ENCODE data around the gene ABCD1. TPM values are rescaled to one million over a fixed set of nuclear protein-coding genes. Genes with fewer than 3 reads are reported as not detected.

Gene ABCD1
- polyA plus RNA-seq, 1 donor: 13.4 TPM

DNA sequence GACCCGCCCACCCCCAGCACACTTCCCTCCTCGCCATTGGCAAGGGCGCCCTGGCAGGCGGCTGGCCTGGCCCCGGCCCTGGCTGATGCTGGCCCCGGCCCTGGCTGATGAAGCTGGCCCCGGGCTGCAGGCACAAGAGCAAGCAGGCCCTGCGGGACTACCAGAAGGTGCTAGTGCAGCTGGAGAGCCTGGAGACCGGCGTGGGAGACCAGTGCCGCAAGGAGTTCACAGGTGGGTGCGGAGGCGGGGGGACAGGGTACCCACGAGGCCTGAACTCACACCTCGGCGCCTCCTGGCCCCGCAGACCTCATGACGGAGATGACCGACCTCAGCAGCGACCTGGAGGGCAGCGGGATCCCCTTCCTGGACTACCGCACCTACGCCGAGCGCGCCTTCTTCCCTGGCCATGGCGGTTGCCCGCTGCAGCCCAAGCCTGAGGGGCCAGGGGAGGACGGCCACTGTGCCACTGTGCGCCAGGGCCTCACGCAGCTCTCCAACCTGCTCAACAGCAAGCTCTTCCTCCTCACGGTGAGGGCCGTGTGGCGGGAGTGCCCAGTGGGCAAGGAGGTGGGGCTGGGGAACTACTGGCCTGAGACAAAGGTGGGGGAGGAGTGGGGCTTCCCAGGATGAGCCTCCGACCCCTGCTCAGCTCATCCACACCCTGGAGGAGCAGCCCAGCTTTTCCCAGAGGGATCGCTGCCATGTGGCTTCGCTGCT, 50.1 kb downstream of the ABCD1 start:
- Histone ChIP-seq H3K27me3 (ENCODE audit: control insufficient read depth, insufficient read depth, low read length) (peaks cover 3% of the 10 kb centered on the region), H3K27ac (ENCODE audit: low read length) (no peak overlapping the region), H3K4me3 (ENCODE audit: low read length) (no peak overlapping the region), H3K36me3 (ENCODE audit: control insufficient read depth, insufficient read depth, low read length) (no peaks in the 10 kb centered on the region), H3K4me1 (ENCODE audit: control insufficient read depth, insufficient read depth, low read length) (no peaks in the 10 kb centered on the region), H3K9me3 (ENCODE audit: control insufficient read depth, low read depth, low read length) (peaks cover 3% of the 10 kb centered on the region)
- no peak for DNase-seq
- no CpG with 5 or more reads among the region's 37 CpGs for WGBS (ENCODE audit: insufficient coverage, low lambda C conversion rate)

DNA sequence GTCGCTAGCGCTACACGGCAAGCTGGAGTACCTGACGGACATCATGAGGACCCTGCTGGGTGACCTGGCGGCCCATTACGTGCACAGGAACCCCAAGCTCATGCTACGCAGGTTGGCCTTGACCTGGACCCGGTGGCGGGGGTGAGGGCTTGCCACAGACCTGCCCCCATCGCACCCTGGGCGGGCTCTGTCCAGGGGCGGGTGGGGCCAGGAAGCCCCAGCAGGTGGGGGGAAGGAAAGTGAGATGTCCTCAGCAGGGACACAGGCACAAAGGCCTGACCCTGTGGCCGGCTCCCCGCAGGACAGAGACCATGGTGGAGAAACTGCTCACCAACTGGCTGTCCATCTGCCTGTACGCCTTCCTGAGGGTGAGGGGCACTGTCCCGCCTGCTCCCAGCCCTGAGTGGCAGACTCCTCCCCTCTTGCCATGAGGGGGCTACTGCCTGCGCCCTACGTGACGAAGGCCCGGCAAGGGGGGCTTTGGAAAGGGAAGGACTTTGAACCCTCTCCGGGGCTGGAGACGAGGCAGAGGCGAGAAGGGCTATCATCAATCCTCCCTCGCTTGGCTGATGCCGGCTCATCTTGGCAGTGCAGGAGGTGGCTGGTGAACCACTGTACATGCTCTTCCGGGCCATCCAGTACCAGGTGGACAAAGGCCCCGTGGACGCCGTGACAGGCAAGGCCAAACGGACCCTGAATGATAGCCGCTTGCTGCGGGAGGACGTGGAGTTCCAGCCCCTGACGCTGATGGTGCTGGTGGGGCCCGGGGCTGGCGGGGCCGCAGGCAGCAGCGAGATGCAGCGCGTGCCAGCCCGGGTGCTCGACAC, 50.9 kb downstream of the ABCD1 start:
- Histone ChIP-seq H3K9me3 (ENCODE audit: control insufficient read depth, low read depth, low read length) (peaks cover 3% of the 10 kb centered on the region), H3K4me3 (ENCODE audit: low read length) (no peak overlapping the region), H3K4me1 (ENCODE audit: control insufficient read depth, insufficient read depth, low read length) (no peaks in the 10 kb centered on the region), H3K27ac (ENCODE audit: low read length) (no peak overlapping the region), H3K27me3 (ENCODE audit: control insufficient read depth, insufficient read depth, low read length) (peaks cover 11% of the 10 kb centered on the region), H3K36me3 (ENCODE audit: control insufficient read depth, insufficient read depth, low read length) (no peaks in the 10 kb centered on the region)
- DNase-seq: no peak
- WGBS (ENCODE audit: insufficient coverage, low lambda C conversion rate): no CpG with 5 or more reads among the region's 42 CpGs

DNA sequence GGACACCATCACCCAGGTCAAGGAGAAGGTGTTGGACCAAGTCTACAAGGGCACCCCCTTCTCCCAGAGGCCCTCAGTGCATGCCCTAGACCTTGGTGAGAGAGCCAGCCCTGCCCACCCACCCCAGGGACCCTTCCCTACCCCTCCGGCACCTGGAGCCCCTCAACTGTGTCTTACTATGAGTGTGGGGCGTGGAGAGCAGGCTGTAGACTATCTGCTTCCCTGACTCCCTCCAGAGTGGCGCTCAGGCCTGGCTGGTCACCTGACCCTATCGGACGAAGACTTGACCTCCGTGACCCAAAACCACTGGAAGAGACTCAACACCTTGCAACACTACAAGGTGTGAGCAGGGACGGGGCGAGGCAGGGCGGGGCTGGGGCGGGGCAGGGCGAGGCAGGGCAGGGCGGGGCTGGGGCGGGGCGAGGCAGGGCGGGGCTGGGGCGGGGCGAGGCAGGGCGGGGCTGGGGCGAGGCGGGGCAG, 51.5 kb downstream of the ABCD1 start:
- Histone ChIP-seq H3K9me3 (ENCODE audit: control insufficient read depth, low read depth, low read length) (peaks cover 3% of the 10 kb centered on the region), H3K4me1 (ENCODE audit: control insufficient read depth, insufficient read depth, low read length) (no peaks in the 10 kb centered on the region), H3K36me3 (ENCODE audit: control insufficient read depth, insufficient read depth, low read length) (no peaks in the 10 kb centered on the region), H3K27me3 (ENCODE audit: control insufficient read depth, insufficient read depth, low read length) (peaks cover 11% of the 10 kb centered on the region), H3K4me3 (ENCODE audit: low read length) (no peak overlapping the region), H3K27ac (ENCODE audit: low read length) (no peak overlapping the region)
- WGBS (ENCODE audit: insufficient coverage, low lambda C conversion rate): no CpG with 5 or more reads among the region's 20 CpGs
- DNase-seq: no peak

DNA sequence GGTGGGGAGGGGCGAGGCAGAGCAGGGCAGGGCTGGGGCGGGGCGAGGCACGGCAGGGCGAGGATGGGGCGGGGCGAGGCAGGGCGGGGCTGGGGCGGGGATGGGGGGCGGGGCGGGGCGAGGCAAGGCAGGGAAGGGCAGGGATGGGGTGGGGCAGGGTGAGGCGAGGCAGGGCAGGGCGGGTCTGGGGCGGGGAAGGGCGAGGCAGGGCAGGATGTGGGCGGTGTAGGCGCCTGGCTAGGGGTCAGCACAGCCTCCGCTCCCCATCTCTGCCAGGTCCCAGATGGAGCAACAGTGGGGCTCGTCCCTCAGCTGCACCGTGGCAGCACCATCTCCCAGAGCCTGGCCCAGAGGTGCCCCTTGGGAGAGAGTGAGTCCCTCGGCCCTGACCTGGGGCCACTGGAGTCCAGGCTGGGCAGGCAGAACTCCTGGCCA, 52.0 kb downstream of the ABCD1 start:
- no CpG with 5 or more reads among the region's 22 CpGs for WGBS (ENCODE audit: insufficient coverage, low lambda C conversion rate)
- no peak for DNase-seq
- Histone ChIP-seq H3K36me3 (ENCODE audit: control insufficient read depth, insufficient read depth, low read length) (no peaks in the 10 kb centered on the region), H3K27ac (ENCODE audit: low read length) (no peak overlapping the region), H3K4me1 (ENCODE audit: control insufficient read depth, insufficient read depth, low read length) (no peaks in the 10 kb centered on the region), H3K4me3 (ENCODE audit: low read length) (no peak overlapping the region), H3K9me3 (ENCODE audit: control insufficient read depth, low read depth, low read length) (peaks cover 3% of the 10 kb centered on the region), H3K27me3 (ENCODE audit: control insufficient read depth, insufficient read depth, low read length) (peaks cover 11% of the 10 kb centered on the region)

DNA sequence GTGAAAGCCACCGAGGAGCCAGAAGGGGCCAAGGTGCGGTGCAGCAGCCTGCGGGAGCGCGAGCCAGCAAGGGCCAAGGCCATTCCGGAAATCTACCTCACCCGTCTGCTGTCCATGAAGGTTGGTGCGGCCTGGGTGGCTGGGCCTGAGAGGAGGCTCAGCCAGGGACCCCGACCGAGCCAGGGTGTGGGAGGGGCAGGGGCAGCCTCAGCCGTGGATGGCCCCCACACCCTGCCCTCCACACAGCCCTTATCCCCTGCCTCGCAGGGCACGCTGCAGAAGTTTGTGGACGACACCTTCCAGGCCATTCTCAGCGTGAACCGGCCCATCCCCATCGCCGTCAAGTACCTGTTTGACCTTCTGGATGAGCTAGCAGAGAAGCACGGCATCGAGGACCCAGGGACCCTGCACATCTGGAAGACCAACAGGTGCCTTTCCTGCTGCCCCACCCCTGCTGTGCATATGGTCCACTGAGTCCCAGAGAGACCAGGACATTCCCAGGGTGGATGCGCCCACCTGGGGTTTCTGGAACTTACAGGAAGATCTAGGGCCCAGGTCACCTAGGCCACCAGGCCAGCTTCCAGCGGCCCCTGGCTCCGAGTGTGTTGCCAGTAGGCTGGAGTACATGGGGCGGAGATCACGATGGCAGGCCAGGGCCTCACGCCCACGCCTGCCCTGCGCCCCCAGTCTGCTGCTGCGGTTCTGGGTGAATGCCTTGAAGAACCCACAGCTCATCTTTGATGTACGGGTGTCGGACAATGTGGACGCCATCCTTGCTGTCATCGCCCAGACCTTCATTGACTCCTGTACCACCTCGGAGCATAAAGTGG, 52.8 kb downstream of the ABCD1 start:
- Histone ChIP-seq H3K36me3 (ENCODE audit: control insufficient read depth, insufficient read depth, low read length) (no peaks in the 10 kb centered on the region), H3K4me3 (ENCODE audit: low read length) (no peak overlapping the region), H3K9me3 (ENCODE audit: control insufficient read depth, low read depth, low read length) (peaks cover 3% of the 10 kb centered on the region), H3K4me1 (ENCODE audit: control insufficient read depth, insufficient read depth, low read length) (no peaks in the 10 kb centered on the region), H3K27ac (ENCODE audit: low read length) (no peak overlapping the region), H3K27me3 (ENCODE audit: control insufficient read depth, insufficient read depth, low read length) (peaks cover 11% of the 10 kb centered on the region)
- DNase-seq: no peak
- WGBS (ENCODE audit: insufficient coverage, low lambda C conversion rate): no CpG with 5 or more reads among the region's 34 CpGs

DNA sequence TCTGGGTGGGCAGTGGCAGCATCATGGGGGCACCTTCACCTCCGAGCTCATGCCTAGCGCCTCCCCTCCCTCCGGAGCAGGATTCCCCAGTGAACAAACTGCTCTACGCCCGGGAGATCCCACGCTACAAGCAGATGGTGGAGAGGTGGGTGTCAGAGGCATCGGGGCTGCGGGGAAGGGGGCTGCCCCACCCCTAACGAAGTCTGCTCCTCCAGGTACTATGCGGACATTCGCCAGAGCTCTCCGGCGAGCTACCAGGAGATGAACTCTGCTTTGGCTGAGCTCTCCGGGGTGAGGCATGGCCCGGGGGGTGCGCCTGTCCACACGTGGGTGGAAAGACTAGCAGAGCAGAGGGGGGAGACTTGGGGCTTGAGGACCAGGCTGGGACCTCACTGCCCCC, 53.5 kb downstream of the ABCD1 start:
- Histone ChIP-seq H3K4me1 (ENCODE audit: control insufficient read depth, insufficient read depth, low read length) (no peaks in the 10 kb centered on the region), H3K27ac (ENCODE audit: low read length) (no peak overlapping the region), H3K4me3 (ENCODE audit: low read length) (no peak overlapping the region), H3K9me3 (ENCODE audit: control insufficient read depth, low read depth, low read length) (peaks cover 3% of the 10 kb centered on the region), H3K36me3 (ENCODE audit: control insufficient read depth, insufficient read depth, low read length) (no peaks in the 10 kb centered on the region), H3K27me3 (ENCODE audit: control insufficient read depth, insufficient read depth, low read length) (peaks cover 11% of the 10 kb centered on the region)
- no CpG with 5 or more reads among the region's 17 CpGs for WGBS (ENCODE audit: insufficient coverage, low lambda C conversion rate)
- DNase-seq: no peak

DNA sequence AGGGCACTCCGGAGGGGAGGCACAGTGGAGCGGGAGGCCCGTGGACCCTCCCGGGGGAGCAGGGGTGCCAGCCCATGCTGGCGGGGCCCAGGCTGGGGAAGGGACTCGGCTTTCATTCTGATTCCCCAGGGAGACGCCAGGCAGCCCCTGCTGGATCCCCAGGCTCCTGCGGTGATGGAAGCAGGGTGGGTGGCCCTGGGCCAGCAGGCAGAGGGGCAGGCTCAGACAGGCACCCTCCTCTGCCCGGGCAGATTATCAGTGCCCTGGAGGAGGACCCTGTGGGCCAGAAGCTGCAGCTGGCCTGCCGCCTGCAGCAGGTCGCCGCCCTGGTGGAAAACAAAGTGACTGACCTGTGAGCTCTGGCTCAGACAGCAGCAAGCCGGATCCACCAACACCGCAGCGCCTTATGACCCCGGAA, 54.0 kb downstream of the ABCD1 start:
- Histone ChIP-seq H3K4me3 (ENCODE audit: low read length) (no peak overlapping the region), H3K27ac (ENCODE audit: low read length) (no peak overlapping the region), H3K9me3 (ENCODE audit: control insufficient read depth, low read depth, low read length) (peaks cover 3% of the 10 kb centered on the region), H3K4me1 (ENCODE audit: control insufficient read depth, insufficient read depth, low read length) (no peaks in the 10 kb centered on the region), H3K27me3 (ENCODE audit: control insufficient read depth, insufficient read depth, low read length) (peaks cover 11% of the 10 kb centered on the region), H3K36me3 (ENCODE audit: control insufficient read depth, insufficient read depth, low read length) (no peaks in the 10 kb centered on the region)
- no peak for DNase-seq
- no CpG with 5 or more reads among the region's 16 CpGs for WGBS (ENCODE audit: insufficient coverage, low lambda C conversion rate)

DNA sequence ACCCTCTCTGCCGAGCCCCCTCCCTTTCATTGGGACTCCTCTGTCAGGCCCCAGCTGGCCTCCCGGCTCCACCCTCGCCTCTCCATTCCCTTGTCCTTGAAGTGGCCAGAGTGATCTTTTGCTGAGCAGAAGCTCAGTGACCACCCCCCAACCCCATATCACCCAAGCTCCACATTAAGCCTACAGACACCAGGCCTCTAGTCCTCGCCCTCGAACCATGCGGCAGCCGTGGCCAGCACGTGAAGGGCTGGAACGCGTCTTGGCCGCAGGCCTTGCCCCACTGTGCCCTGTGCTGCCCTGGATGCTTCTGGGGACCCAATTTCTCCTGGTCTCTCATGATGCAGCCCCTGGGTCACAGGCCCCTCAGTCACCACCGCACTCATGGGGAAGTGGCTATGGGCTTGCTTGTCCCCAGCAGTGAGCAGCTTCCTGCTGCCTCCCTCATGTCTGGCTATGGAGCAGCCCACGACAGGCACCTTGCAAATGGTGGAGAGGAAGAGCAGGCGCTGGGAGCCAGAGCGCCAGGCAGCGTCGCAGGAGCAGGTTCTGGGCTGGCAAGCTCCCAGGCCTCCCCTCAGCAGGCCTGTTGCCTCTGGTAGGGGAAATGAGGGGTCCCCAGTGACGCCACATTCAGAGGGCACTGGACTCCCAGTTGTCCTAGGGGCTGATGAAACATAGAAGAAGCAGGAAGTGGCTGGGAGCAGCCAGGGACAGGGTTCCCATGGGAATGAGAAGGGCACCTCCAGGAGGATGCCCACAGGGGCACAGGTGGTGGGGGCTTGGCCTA, 55.4 kb downstream of the ABCD1 start:
- no CpG with 5 or more reads among the region's 18 CpGs for WGBS (ENCODE audit: insufficient coverage, low lambda C conversion rate)
- no peaks in the 10 kb centered on the region for H3K4me1 ChIP-seq (ENCODE audit: control insufficient read depth, insufficient read depth, low read length)
- no peak overlapping the region for H3K27ac ChIP-seq (ENCODE audit: low read length)
- peaks cover 3% of the 10 kb centered on the region for H3K9me3 ChIP-seq (ENCODE audit: control insufficient read depth, low read depth, low read length)
- no peak overlapping the region for H3K4me3 ChIP-seq (ENCODE audit: low read length)
- H3K27me3 ChIP-seq (ENCODE audit: control insufficient read depth, insufficient read depth, low read length): peaks cover 11% of the 10 kb centered on the region
- no peaks in the 10 kb centered on the region for H3K36me3 ChIP-seq (ENCODE audit: control insufficient read depth, insufficient read depth, low read length)
- DNase-seq: no peak

DNA sequence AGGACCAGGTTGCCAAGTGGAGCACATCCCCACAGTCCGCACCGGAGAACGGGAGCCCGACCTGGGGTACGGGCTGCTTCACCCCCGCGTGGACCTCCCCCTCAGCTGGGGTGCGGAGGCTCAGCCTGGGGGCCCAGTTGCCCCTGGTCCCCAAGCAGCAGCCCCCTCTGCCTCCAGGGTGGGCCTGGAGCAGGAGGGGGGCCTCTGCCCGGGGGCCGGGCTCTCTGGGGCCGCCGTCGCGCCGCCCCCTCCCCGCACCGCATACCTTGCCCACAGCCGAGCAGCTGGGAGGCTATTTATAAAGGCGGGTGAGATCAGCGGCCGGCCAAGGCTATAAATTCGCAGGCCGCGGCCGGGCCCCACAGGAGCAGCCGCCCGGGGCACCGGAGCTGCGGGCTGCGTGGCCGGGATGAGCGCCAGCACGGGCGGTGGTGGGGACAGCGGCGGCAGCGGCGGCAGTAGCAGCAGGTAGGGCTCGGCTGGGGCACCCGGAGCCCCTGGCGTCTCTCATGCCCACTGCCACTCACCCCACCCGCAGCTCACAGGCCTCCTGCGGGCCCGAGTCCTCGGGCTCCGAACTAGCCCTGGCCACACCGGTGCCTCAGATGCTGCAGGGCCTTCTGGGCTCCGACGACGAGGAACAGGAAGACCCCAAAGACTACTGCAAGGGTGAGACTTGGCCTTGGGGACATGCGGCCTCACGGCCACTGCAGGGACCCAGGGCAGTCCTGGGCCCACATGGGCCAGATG, 56.2 kb downstream of the ABCD1 start, which contains the start of gene SRPK3:
TSS of gene SRPK3 (plus strand) at position 364 of the 750 bp plus-strand sequence. CDS start at position 410, 46 bp downstream.
- H3K9me3 ChIP-seq (ENCODE audit: control insufficient read depth, low read depth, low read length): peaks cover 3% of the 10 kb centered on the region
- H3K4me1 ChIP-seq (ENCODE audit: control insufficient read depth, insufficient read depth, low read length): no peaks in the 10 kb centered on the region
- H3K4me3 ChIP-seq (ENCODE audit: low read length): no peak within 1 kb of the TSS
- no peak within 1 kb of the TSS for H3K27ac ChIP-seq (ENCODE audit: low read length)
- H3K36me3 ChIP-seq (ENCODE audit: control insufficient read depth, insufficient read depth, low read length): peaks cover 2% of the 10 kb centered on the region
- peaks cover 11% of the 10 kb centered on the region for H3K27me3 ChIP-seq (ENCODE audit: control insufficient read depth, insufficient read depth, low read length)
- DNase-seq: no peak
- WGBS (ENCODE audit: insufficient coverage, low lambda C conversion rate): no CpG with 5 or more reads among the region's 52 CpGs

Data from large intestine (tissue), 3 donors.